Thyroid gland (tissue), 4 donors: ENCODE results near the gene KIR3DL2.
"Not testable (repeated sequence)": the region's sequence is repeated elsewhere in the genome, so short reads cannot be mapped to it uniquely, and the experiment has no call there.

Source experiments
- POLR2A ChIP-seq, 2 donors: fragments of 450-650 bp; IDR thresholded peaks; one replicate each; pipeline ENCODE4 v1.6.1; 2017; ENCODE audit warnings: antibody characterized with exemption in 2 of 2, mild to moderate bottlenecking in 2 of 2, moderate library complexity in 1 of 2
- TF ChIP-seq, protein P1 (sequence below), 6 experiments: fragments of 200-600 bp in 3 of 6; fragments of 450-650 bp in 3 of 6; sonication (generic) in 3 of 6; IDR thresholded peaks; one replicate each; pipeline ENCODE4 v1.5.1; 2016 to 2019; ENCODE audit warnings: antibody characterized with exemption in 6 of 6, mild to moderate bottlenecking in 2 of 6, inconsistent platforms in 1 of 6, moderate library complexity in 1 of 6

DNA sequence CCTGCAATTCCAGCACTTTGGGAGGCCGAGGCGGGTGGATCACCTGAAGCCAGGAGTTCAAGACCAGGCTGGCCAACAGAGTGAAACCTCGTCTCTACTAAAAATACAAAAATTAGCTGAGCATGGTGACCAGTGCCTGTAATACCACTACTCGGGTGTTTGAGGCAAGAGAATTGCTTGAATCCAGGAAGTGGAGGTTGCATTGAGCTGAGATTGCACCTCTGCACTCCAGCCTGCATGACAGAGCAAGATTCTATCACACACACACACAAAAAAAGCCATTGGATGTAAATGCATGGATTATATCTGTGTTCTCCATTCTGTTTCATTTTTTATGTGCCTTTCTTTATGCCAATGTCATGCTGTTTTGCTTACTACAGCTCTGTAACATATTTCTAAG lies 25.8 kb upstream of the KIR3DL2 start:
- TF ChIP-seq, protein P1, sequence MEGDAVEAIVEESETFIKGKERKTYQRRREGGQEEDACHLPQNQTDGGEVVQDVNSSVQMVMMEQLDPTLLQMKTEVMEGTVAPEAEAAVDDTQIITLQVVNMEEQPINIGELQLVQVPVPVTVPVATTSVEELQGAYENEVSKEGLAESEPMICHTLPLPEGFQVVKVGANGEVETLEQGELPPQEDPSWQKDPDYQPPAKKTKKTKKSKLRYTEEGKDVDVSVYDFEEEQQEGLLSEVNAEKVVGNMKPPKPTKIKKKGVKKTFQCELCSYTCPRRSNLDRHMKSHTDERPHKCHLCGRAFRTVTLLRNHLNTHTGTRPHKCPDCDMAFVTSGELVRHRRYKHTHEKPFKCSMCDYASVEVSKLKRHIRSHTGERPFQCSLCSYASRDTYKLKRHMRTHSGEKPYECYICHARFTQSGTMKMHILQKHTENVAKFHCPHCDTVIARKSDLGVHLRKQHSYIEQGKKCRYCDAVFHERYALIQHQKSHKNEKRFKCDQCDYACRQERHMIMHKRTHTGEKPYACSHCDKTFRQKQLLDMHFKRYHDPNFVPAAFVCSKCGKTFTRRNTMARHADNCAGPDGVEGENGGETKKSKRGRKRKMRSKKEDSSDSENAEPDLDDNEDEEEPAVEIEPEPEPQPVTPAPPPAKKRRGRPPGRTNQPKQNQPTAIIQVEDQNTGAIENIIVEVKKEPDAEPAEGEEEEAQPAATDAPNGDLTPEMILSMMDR (IDR thresholded peaks at IDR 0.05): not testable (repeated sequence)
- TF ChIP-seq POLR2A (IDR thresholded peaks at IDR 0.05): not testable (repeated sequence)
